Measurements from ENCODE around the gene PHOSPHO2. TPM values are rescaled to one million over a fixed set of nuclear protein-coding genes. Genes with fewer than 3 reads are reported as not detected.

The PHOSPHO2 gene
- total and polyA plus RNA-seq, 10 of the 15 experiments (the other 5 are each of a cell fraction or from before 2014, with no cell fraction given), result 2.7 to 7.6 (median 4.2) TPM

- ATAC-seq, result no peak
- 72% methylated on average over 6 of the region's 6 CpGs for WGBS (ENCODE audit: insufficient coverage, insufficient replicate concordance, low lambda C conversion rate, missing lambda C conversion rate)
- in situ Hi-C loops (cut with MboI), result no loop called here
- TF ChIP-seq PML (IDR thresholded peaks at IDR 0.05; ENCODE audit: low read length) (no peak), SIX5 (IDR thresholded peaks at IDR 0.05; ENCODE audit: low read depth, low read length, severe bottlenecking) (no peak), ZNF687 (IDR thresholded peaks at IDR 0.05) (no peak), BHLHE40 (IDR thresholded peaks at IDR 0.05; ENCODE audit: borderline replicate concordance in 1 of 2, low read depth in 2 of 2, low read length in 1 of 2) (no peak), CHD4 (IDR thresholded peaks at IDR 0.05) (no peak), CTCF (IDR thresholded peaks at IDR 0.05 in 2 of 3, conservative IDR thresholded peaks at IDR 0.05 in 1 of 3; ENCODE audit: control insufficient read depth in 2 of 3, extremely low read depth in 1 of 3, insufficient read depth in 1 of 3, low read depth in 3 of 3, low read length in 3 of 3) (no peak), NRF1 (conservative IDR thresholded peaks at IDR 0.05; ENCODE audit: low read depth, low read length) (no peak), EGR1 (IDR thresholded peaks at IDR 0.05; ENCODE audit: borderline replicate concordance in 1 of 2, low read depth in 2 of 2, low read length in 2 of 2) (no peak), MEF2B (IDR thresholded peaks at IDR 0.05; ENCODE audit: partially characterized antibody, poor library complexity, severe bottlenecking) (no peak), PKNOX1 (IDR thresholded peaks at IDR 0.05) (no peak), ASH2L (IDR thresholded peaks at IDR 0.05; ENCODE audit: borderline replicate concordance, low read depth) (no peak), FOXK2 (IDR thresholded peaks at IDR 0.05) (no peak), ETV6 (conservative IDR thresholded peaks at IDR 0.05 in 1 of 2, IDR thresholded peaks at IDR 0.05 in 1 of 2; ENCODE audit: borderline replicate concordance in 1 of 2, low read depth in 1 of 2) (no peak)
These were observed 20.4 kb downstream of the PHOSPHO2 start for GRCh38 chr2:169714699-169715098.

More at GRCh38 chr2:169714699-169715098, 20.4 kb downstream of the PHOSPHO2 start:
- Histone ChIP-seq H3K4me2 (ENCODE audit: control insufficient read depth, insufficient read depth) (no peak overlapping the region), H4K20me1 (ENCODE audit: control insufficient read depth, insufficient read depth) (no peaks in the 10 kb centered on the region), H2AFZ (ENCODE audit: control insufficient read depth, low read depth, low read length) (no peak overlapping the region), H3K9ac (ENCODE audit: control insufficient read depth, insufficient read depth, low read length) (no peak overlapping the region), H3K27me3 (replicated peaks in 1 of 2; ENCODE audit: control insufficient read depth in 2 of 2, insufficient read depth in 2 of 2, low read length in 1 of 2) (no peaks in the 10 kb centered on the region), H3K27ac (ENCODE audit: control insufficient read depth, insufficient read depth) (no peak overlapping the region), H3K9me3 (replicated peaks; ENCODE audit: control insufficient read depth, insufficient read depth, low read length) (no peaks in the 10 kb centered on the region), H3K79me2 (ENCODE audit: control insufficient read depth, insufficient read depth, low read length) (no peaks in the 10 kb centered on the region), H3K4me3 (no peak overlapping the region), H3K4me1 (ENCODE audit: control insufficient read depth, insufficient read depth, low read length) (no peaks in the 10 kb centered on the region; the same call in 1 of the 2 replicates), H3K36me3 (ENCODE audit: control insufficient read depth in 2 of 2, insufficient read depth in 2 of 2, low read length in 1 of 2) (no peaks in the 10 kb centered on the region)
- BruUV-seq (replicated peaks), result no TSS peak
- ChIA-PET CTCF (no interaction called here), POLR2A (no interaction called here), RAD21 (ENCODE audit: unreplicated experiment) (no interaction called here), SMC1A (ENCODE audit: uncharacterized antibody, unreplicated experiment) (no interaction called here)
- FAIRE-seq (no peak), DNase-seq (ENCODE audit: low read depth, low spot score) (no peak)
- intact Hi-C loops (cut with micrococcal nuclease; ENCODE audit: unreplicated experiment), result no loop called here
